K562 (cell line): ENCODE data around the gene GABARAP. TPM values are rescaled to one million over a fixed set of nuclear protein-coding genes. Genes with fewer than 3 reads are reported as not detected.

Experiments used
- BACH1 ChIP-seq: fragments of 200-800 bp; sonication (Bioruptor generic); IDR thresholded peaks from 2 replicates; pipeline ENCODE4 v1.6.1; 2016; ENCODE audit warnings: missing genetic modification characterization, missing compliant biosample characterization
- CC2D1A ChIP-seq: fragments of 450-650 bp; IDR thresholded peaks from 2 replicates; pipeline ENCODE4 v1.6.1; 2017; ENCODE audit warnings: mild to moderate bottlenecking
- FOXP4 ChIP-seq: sonication (generic); formaldehyde crosslinking; IDR thresholded peaks from 2 replicates; pipeline ENCODE4 v1.8.0; 2022; ENCODE audit warnings: mild to moderate bottlenecking, missing genetic modification reagents, borderline replicate concordance
- GTF2B ChIP-seq: IDR thresholded peaks from 2 replicates; pipeline ENCODE4 v1.6.1; 2011; ENCODE audit not compliant: insufficient read length; ENCODE audit errors: extremely low read depth
- GTF3C2 ChIP-seq: IDR thresholded peaks from 3 replicates; pipeline ENCODE4 v1.6.1; 2011; ENCODE audit warnings: borderline replicate concordance, mild to moderate bottlenecking, moderate library complexity; ENCODE audit not compliant: insufficient read length; ENCODE audit errors: extremely low read depth
- HMBOX1 ChIP-seq: sonication (generic); IDR thresholded peaks from 2 replicates; pipeline ENCODE4 v1.6.1; 2016
- NEUROD1 ChIP-seq: fragments of 150-350 bp; IDR thresholded peaks from 2 replicates; pipeline ENCODE4 v1.6.1; 2014; ENCODE audit warnings: borderline replicate concordance, low read length, low read depth; ENCODE audit not compliant: partially characterized antibody
- NR2C2 ChIP-seq, 2 experiments: fragments of 200-800 bp in 1 of 2; sonication (Bioruptor generic) in 1 of 2; sonication (generic) in 1 of 2; formaldehyde crosslinking in 1 of 2; IDR thresholded peaks; 2 replicates each; pipeline versions ENCODE4 v1.6.1 to v1.8.0; 2016 to 2022; ENCODE audit warnings: mild to moderate bottlenecking in 1 of 2, missing compliant biosample characterization in 1 of 2, missing genetic modification characterization in 1 of 2, missing genetic modification reagents in 1 of 2
- RBM25 ChIP-seq: fragments of 200-400 bp; formaldehyde crosslinking; IDR thresholded peaks from 2 replicates; pipeline ENCODE4 v1.6.1; 2018; ENCODE audit warnings: low read length, low read depth, moderate library complexity; ENCODE audit not compliant: severe bottlenecking
- SMAD1 ChIP-seq: fragments of 150-350 bp; IDR thresholded peaks from 2 replicates; pipeline ENCODE4 v1.6.1; 2014; ENCODE audit warnings: low read length, low read depth; ENCODE audit not compliant: partially characterized antibody
- USF2 ChIP-seq: sonication (generic); formaldehyde crosslinking; IDR thresholded peaks from 2 replicates; pipeline ENCODE4 v1.5.0; 2020; ENCODE audit warnings: missing genetic modification reagents
- ZFP30 ChIP-seq: fragments of 250-450 bp; sonication (Bioruptor Pico); IDR thresholded peaks from 2 replicates; pipeline ENCODE4 v1.8.0; 2022; ENCODE audit warnings: moderate library complexity, mild to moderate bottlenecking, inconsistent platforms, borderline replicate concordance
- ZNF23 ChIP-seq: fragments of 250-450 bp; sonication (Bioruptor Pico); IDR thresholded peaks from 2 replicates; pipeline ENCODE4 v1.4.0; 2020; ENCODE audit warnings: mild to moderate bottlenecking
- ZNF655 ChIP-seq: fragments of 250-450 bp; sonication (Bioruptor Pico); IDR thresholded peaks from 2 replicates; pipeline ENCODE4 v1.5.0; 2021
- ZSCAN32 ChIP-seq: fragments of 450-650 bp; formaldehyde crosslinking; IDR thresholded peaks from 2 replicates; pipeline ENCODE4 v1.4.0; 2020; ENCODE audit warnings: mild to moderate bottlenecking, moderate library complexity
- polyA plus RNA-seq, 8 experiments: library from polyadenylated mRNA; depleted of rRNA in 4 of 8; stranded (reverse) in 5 of 8; unstranded in 3 of 8; fragments of >200 nt; fragmentation: Nextera tagmentation in 2 of 8; fragmentation: Illumina TruSeq in 1 of 8; extraction: Ambion mirVana in 2 of 8; extraction: Trizol in 1 of 8; gene quantifications; 2 replicates each; pipeline versions ENCODE4 v1.2.1 to v1.2.3, GENCODE V29; 2011 to 2014; ENCODE audit warnings: inconsistent platforms in 1 of 8, missing spikeins in 1 of 8
- total RNA-seq, 7 experiments: library from RNA; depleted of rRNA in 6 of 7; stranded (reverse); fragments of >200 nt in 6 of 7; fragmentation: Illumina TruSeq in 2 of 7; extraction: Trizol in 2 of 7; gene quantifications; 2 replicates each; pipeline versions ENCODE4 v1.2.1 to v1.2.3, GENCODE V29; 2011 to 2021; ENCODE audit warnings: low replicate concordance in 1 of 7

The GABARAP gene
- total and polyA plus RNA-seq, 9 of the 15 experiments (the other 6 are each of a cell fraction or from before 2014, with no cell fraction given) = 47.5 to 373 (median 152) TPM

- TF ChIP-seq NEUROD1 (no peak), USF2 (CRISPR knock-in tag) (peak; percentile 99), GTF3C2 (no peak), RBM25 (no peak), ZNF655 (CRISPR knock-in tag) (peak; percentile 37; the same call in 1 of the 2 replicates), ZSCAN32 (no peak), GTF2B (no peak), FOXP4 (no peak), CC2D1A (no peak), ZFP30 (no peak), BACH1 (tag) (no peak; the same call in 1 of the 2 replicates), SMAD1 (peak; percentile 50), ZNF23 (no peak), NR2C2 (CRISPR knock-in tag; IDR thresholded peaks at IDR 0.05) (no peak), NR2C2 (tag; IDR thresholded peaks at IDR 0.05) (peak; percentile 76), HMBOX1 (no peak)
These were observed 7.9 kb downstream of the GABARAP start, which contains the start of gene DVL2 (continued) for GRCh38 chr17:7234083-7234951.
